Measurements from ENCODE around the gene NFYC.

Gene NFYC

GRCh38 chr1:40691538-40692428, at the start of gene NFYC:
Gene NFYC, plus strand, starts transcription at chr1:40691704. Its CDS starts 47,140 bp downstream, at chr1:40738844.
- DNase-seq (ENCODE audit: low spot score), result peak; percentile 97

DNA sequence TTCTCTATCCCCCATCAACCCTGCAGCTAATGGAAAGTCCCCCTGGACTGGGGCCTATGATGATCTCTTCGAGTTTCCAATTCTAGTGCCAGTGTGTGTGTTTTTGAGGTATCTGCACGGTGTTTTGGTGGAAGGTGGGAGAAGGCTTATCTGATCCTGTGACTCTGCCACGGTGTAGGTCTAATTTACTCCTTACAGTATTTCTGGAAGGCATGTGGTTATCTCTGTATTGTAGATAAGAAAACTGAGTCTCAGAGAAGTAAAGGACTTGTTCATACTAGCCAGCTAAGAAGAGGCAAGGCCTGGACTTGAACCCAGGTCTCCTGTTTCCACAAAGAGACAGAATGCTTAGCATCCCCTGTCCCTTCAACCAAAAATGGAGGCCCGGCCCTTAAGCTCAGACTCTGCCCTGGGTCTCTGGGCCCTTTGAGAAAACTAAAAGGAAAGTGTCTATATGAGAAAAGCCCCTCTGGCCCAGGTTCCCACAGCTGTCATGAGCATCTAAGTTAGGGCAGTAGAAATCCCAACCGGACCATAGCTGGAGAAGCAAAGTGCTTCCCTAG, 46.3 kb upstream of the NFYC start:
- no peak for DNase-seq (ENCODE audit: low spot score)

- peak; percentile 39 for DNase-seq (ENCODE audit: low spot score)
Measured at GRCh38 chr1:40646315-40646714, 45.2 kb upstream of the NFYC start.

GRCh38 chr1:40648200-40648599, 43.3 kb upstream of the NFYC start:
- DNase-seq (ENCODE audit: low spot score), result no peak

GRCh38 chr1:40648928-40649591, 42.4 kb upstream of the NFYC start:
- no peak for DNase-seq (ENCODE audit: low spot score)

- DNase-seq (ENCODE audit: low spot score), result no peak
Measured at GRCh38 chr1:40649592-40649930, 41.9 kb upstream of the NFYC start.

GRCh38 chr1:40650075-40650474, 41.4 kb upstream of the NFYC start:
- no peak for DNase-seq (ENCODE audit: low spot score)

DNA sequence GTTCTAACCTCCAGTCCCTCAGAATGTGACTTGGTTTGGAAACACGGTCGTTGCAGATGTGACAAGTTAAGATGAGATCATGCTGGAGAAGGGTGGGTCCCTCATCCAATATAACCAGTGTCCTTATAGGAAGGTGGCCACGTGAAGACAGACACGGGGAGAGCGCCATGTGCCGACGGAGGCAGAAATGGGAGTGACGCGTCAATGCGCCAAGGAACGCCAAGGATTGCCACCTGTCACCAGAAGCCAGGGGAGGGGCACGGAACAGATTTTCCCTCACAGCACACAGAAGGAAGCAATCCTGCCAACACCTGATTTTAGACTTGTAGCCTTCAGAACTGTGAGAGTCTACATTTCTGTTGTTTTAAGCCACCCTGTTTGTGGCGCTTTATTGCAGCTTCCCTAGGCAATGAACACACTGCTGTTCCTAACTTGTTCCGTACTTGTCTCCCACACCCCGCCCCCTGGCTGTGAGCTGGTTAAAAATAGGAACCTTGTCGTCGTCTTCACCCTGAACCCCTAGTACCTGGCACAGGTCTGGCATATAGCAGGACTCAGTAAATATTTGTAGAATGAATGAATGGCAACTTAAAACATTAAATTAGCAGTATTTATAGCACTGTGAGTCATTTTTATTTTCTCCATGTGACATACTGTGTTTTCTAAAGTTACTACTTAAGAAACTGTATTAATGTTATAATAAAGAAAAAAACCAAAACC, 40.2 kb upstream of the NFYC start:
- no peak for DNase-seq (ENCODE audit: low spot score)

GRCh38 chr1:40652468-40652867, 39.0 kb upstream of the NFYC start:
- no peak for DNase-seq (ENCODE audit: low spot score)

DNA sequence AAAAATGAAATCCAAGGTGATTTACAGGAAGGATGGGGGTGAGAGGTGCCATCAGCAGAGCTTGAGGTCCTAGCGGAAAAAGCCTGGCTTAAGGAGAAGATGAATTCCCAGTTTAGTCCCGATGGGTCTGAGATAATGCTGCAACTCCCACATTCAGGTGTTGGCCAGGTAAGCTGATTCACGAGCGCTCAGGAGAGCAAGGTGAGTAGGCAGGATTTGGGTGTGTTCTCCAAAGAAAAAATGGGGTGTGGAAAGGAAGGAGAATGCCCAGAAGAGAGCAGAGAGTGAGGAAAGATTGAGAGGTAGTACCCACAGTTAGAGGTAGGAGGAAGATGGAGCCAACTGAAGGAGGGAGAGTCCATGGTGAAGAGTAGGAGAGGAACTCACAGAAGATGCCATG, 38.5 kb upstream of the NFYC start:
- no peak for DNase-seq (ENCODE audit: low spot score)

DNA sequence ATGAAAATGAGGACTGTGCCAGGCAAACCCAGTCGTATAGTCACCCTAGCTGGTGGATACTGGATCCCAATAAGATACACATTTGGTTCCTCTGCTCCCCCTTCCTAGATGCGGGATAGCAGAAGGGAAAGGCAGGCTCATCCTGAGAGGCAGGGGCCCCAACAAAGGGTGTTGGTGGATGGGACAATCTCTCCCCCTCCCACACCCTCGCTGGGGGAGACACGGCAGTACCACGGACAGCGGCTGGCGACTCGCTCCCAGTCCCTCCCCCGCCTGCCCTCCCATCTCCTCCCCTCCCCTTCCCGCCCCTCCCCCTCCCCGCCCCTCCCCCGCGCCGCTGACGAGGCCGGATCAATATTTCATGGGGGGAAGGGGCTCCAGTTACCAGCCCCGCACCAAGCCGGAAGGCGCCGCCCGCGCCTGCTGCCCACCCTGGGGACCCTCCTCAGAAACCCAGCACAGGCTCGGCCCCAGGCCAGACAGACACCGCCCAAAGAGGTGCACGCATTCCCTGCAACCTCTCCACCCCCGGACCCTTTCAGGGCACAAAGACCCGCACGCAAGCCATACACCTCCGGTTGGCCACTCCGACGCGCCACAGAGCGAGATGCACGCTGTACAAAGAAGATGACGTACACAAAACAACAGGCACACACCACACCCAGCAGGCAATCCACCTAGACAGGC, 37.5 kb upstream of the NFYC start:
- DNase-seq (ENCODE audit: low spot score), result no peak

- no peak for DNase-seq (ENCODE audit: low spot score)
Measured at GRCh38 chr1:40657046-40657445, 34.5 kb upstream of the NFYC start.

DNA sequence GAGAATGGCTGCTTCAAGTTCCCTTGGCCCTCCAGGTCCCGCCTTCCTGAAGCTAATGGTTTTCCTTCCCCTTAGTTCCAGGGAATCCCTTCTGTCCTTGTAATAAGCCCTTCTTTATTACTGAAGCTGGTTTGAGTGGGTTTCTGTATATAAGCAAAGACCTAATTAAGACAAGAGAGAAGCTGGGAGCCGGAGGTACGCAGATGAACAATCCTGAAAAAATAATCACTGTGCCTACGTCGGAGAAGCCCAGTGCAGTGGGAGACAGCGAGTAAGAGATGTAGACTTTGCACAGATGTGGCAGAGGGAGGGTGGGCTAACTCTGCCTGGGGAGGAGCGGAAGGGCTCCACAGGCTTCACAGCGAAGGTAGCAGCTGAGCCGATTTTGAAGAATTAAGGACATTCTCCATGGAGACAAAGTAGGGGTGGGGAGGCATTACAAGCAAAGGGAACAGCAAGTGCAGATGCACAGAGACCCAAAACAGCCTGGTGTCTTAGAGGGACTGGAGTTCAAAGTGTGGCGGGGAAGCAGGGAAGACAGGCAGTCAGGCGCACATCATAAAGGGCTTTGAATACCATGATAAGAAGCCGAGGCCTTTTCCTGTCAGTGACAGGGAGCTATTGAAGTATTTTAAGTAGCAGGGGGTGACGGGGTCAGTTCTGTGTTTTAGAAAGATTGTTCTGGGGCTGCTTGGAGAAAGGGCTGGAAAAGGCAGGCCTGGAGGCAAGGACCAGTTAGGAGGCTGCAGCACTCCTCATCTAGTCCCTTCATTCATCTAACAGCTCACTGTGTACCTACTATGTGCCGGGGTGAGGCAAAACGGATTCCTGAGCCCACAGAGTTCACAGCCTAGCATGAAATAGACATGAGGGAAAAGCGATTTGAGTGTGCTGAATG, 32.5 kb upstream of the NFYC start:
- DNase-seq (ENCODE audit: low spot score), result no peak

DNA sequence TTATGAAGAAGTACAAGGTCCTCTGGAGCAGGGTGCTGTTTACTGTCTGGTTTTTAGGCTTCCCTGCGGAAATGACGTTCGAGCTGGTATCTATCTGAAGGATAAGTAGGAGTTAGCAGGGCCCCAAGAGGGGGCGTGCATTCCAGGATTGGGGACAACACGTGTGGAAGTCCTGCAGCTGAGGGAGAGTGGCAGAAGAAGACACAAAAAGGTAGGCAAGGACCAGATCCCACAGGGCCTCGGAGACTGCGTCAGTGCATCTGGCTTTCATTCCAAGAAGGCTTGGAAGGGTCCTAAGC, 31.9 kb upstream of the NFYC start:
- DNase-seq (ENCODE audit: low spot score), result no peak

DNA sequence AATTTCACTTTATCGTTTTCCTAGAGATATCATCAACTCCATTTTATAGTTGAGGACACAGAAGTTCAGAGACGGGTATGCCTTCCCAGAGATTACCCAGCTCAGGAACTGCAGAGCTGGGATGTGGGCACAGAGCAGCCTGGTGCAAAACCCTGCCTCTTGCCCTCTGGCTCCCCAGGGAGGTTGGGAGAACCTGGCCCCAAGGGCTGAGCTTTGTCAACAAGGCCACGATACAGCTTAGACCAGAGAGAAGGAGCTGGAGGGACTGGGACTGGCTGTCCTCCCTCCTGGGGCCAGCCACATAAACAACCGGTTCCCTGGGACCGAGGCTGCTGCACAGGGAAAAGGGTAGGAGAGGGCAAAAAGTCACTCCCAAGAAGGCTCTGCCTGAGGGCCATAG, 29.8 kb upstream of the NFYC start:
- no peak for DNase-seq (ENCODE audit: low spot score)

GRCh38 chr1:40662151-40662550, 29.4 kb upstream of the NFYC start:
- no peak for DNase-seq (ENCODE audit: low spot score)

GRCh38 chr1:40662864-40663263, 28.6 kb upstream of the NFYC start:
- DNase-seq (ENCODE audit: low spot score), result no peak

- DNase-seq (ENCODE audit: low spot score), result no peak
Measured at GRCh38 chr1:40663324-40664166, 28.0 kb upstream of the NFYC start.

- no peak for DNase-seq (ENCODE audit: low spot score)
Measured at GRCh38 chr1:40664167-40664537, 27.4 kb upstream of the NFYC start.

GRCh38 chr1:40664791-40665190, 26.7 kb upstream of the NFYC start:
- DNase-seq (ENCODE audit: low spot score), result no peak
